K562 (cell line): ENCODE data around the gene ZSWIM8. TPM values are rescaled to one million over a fixed set of nuclear protein-coding genes. Genes with fewer than 3 reads are reported as not detected.

ENCODE experiments used
- ATAC-seq: fragments of 200-7000 bp; cut with Tn5 transposase; 3 replicates; pipeline ENCODE4 v1.9.1; 2020; ENCODE audit warnings: moderate library complexity
- BruUV-seq: library from RNA; stranded (reverse); fragments of 400-500 nt; replicated peaks from 2 replicates; lab custom pipeline; 2021; lab: Mats Ljungman, UMichigan
- CTCF ChIA-PET: fragments of 300-600 bp; formaldehyde crosslinking; extraction: SDS; loops from one replicate; lab custom pipeline; 2021; ENCODE audit warnings: low intra/inter-chr PET ratio; lab: Yijun Ruan, JAX
- POLR2A ChIA-PET: fragments of 300-600, 350-650 bp; sonication (Branson Sonifier 250); formaldehyde crosslinking; extraction: SDS; loops from one replicate; lab custom pipeline; 2021; ENCODE audit warnings: antibody characterized with exemption, inconsistent platforms; lab: Yijun Ruan, JAX
- DNase-seq, 4 experiments: peaks; one replicate each; pipeline versions ENCODE4 v3.0.0 to v3.0.0-alpha.2; 2011 to 2018; ENCODE audit warnings: low spot score in 3 of 4, mixed read lengths in 3 of 4; ENCODE audit errors: extremely low read depth in 1 of 4
- FAIRE-seq: peaks from 2 replicates; lab custom pipeline; 2011; peaks lifted over from hg19 to GRCh38; lab: Jason Lieb, UNC
- H2AFZ ChIP-seq: 2 replicates; pipeline ENCODE4 v1.6.0; 2011; ENCODE audit warnings: low read depth, low read length, control low read depth, inconsistent platforms
- H3K27ac ChIP-seq: fragments of 200-600 bp; 3 replicates; pipeline ENCODE4 v1.8.0; 2011; ENCODE audit warnings: low read depth, mild to moderate bottlenecking, control low read depth, inconsistent platforms, low read length, moderate library complexity, mixed read lengths; ENCODE audit errors: extremely low read depth
- H3K27me3 ChIP-seq, 2 experiments: fragments of 300-600 bp in 1 of 2; 2 replicates in 1 of 2; 3 replicates in 1 of 2; pipeline versions ENCODE4 v1.6.0 to v1.8.0; 2011; ENCODE audit warnings: inconsistent platforms in 2 of 2, low read length in 2 of 2, mild to moderate bottlenecking in 1 of 2, mixed read lengths in 1 of 2, moderate library complexity in 1 of 2; ENCODE audit not compliant: control insufficient read depth in 2 of 2, insufficient read depth in 2 of 2
- H3K36me3 ChIP-seq: fragments of 300-600 bp; 3 replicates; pipeline ENCODE4 v1.8.0; 2011; ENCODE audit warnings: mild to moderate bottlenecking, low read length, inconsistent platforms; ENCODE audit not compliant: control insufficient read depth, insufficient read depth
- H3K4me1 ChIP-seq, 2 experiments: fragments of 200-600 bp in 1 of 2; replicated peaks in 1 of 2; 2 replicates in 1 of 2; 3 replicates in 1 of 2; pipeline versions ENCODE4 v1.5.1 to v1.8.0; 2011; ENCODE audit warnings: inconsistent platforms in 2 of 2, low read length in 2 of 2, mild to moderate bottlenecking in 1 of 2, mixed read lengths in 1 of 2, moderate library complexity in 1 of 2; ENCODE audit not compliant: control insufficient read depth in 2 of 2, insufficient read depth in 2 of 2
- H3K4me2 ChIP-seq: 2 replicates; pipeline ENCODE4 v1.6.1; 2011; ENCODE audit warnings: low read length, control low read depth, inconsistent platforms, mixed read lengths; ENCODE audit not compliant: insufficient read depth
- H3K4me3 ChIP-seq: fragments of 200-600 bp; sonication (generic), shearing (Covaris generic); 2 replicates; pipeline ENCODE4 v1.5.1; 2016; ENCODE audit warnings: control low read depth, inconsistent platforms
- H3K79me2 ChIP-seq: fragments of 200-600 bp; 3 replicates; pipeline ENCODE4 v1.8.0; 2011; ENCODE audit warnings: low read length, inconsistent platforms; ENCODE audit not compliant: control insufficient read depth, insufficient read depth
- H3K9ac ChIP-seq, 2 experiments: 2 replicates each; pipeline versions ENCODE4 v1.6.0 to v1.6.1; 2011; ENCODE audit warnings: low read depth in 2 of 2, low read length in 2 of 2, control low read depth in 1 of 2, inconsistent platforms in 1 of 2, mild to moderate bottlenecking in 1 of 2, mixed read lengths in 1 of 2; ENCODE audit not compliant: insufficient read depth in 1 of 2
- H3K9me1 ChIP-seq: one replicate; pipeline ENCODE4 v1.6.0; 2011; ENCODE audit warnings: inconsistent platforms, mild to moderate bottlenecking, low read length, moderate library complexity; ENCODE audit not compliant: control insufficient read depth, insufficient read depth
- H3K9me3 ChIP-seq: replicated peaks from 2 replicates; pipeline ENCODE4 v1.5.1; 2011; ENCODE audit warnings: low read depth, low read length, inconsistent platforms; ENCODE audit not compliant: control insufficient read depth, insufficient read depth
- H4K20me1 ChIP-seq: replicated peaks from 2 replicates; pipeline ENCODE4 v1.6.1; 2011; ENCODE audit warnings: low read length, inconsistent platforms, mixed read lengths; ENCODE audit not compliant: control insufficient read depth, insufficient read depth
- EP400 ChIP-seq: fragments of 450-650 bp; IDR thresholded peaks from 2 replicates; pipeline ENCODE4 v1.6.1; 2017; ENCODE audit warnings: antibody characterized with exemption, mild to moderate bottlenecking, moderate library complexity
- HNRNPL ChIP-seq: fragments of 200-400 bp; formaldehyde crosslinking; IDR thresholded peaks from 2 replicates; pipeline ENCODE4 v1.6.1; 2017; ENCODE audit warnings: low read depth, mild to moderate bottlenecking, low read length
- KDM2B ChIP-seq: fragments of 250-450 bp; sonication (Bioruptor Pico); IDR thresholded peaks from 2 replicates; pipeline ENCODE4 v1.8.0; 2021; ENCODE audit warnings: mild to moderate bottlenecking, moderate library complexity
- KLF10 ChIP-seq: fragments of 250-450 bp; sonication (Bioruptor Pico); IDR thresholded peaks from 2 replicates; pipeline ENCODE4 v1.6.1; 2021; ENCODE audit warnings: matching md5 sums
- MAZ ChIP-seq, 2 experiments: fragments of 450-650 bp in 1 of 2; sonication (generic) in 1 of 2; formaldehyde crosslinking; IDR thresholded peaks in 1 of 2; conservative IDR thresholded peaks in 1 of 2; 2 replicates each; pipeline versions ENCODE4 v1.4.0 to v1.5.0; 2020; ENCODE audit warnings: mild to moderate bottlenecking in 1 of 2, missing genetic modification reagents in 1 of 2
- MYC ChIP-seq, 2 experiments: fragments of 250-450 bp in 1 of 2; sonication (Bioruptor Pico) in 1 of 2; IDR thresholded peaks; 2 replicates each; pipeline versions ENCODE4 v1.5.1 to v1.6.1; 2012 to 2021; ENCODE audit warnings: low read depth in 2 of 2, borderline replicate concordance in 1 of 2, improper control_type of control experiment in 1 of 2, low read length in 1 of 2, mild to moderate bottlenecking in 1 of 2, moderate library complexity in 1 of 2
- NCOA2 ChIP-seq, 2 experiments: fragments of 450-650 bp; IDR thresholded peaks; 2 replicates each; pipeline ENCODE4 v1.6.1; 2018; ENCODE audit warnings: mild to moderate bottlenecking in 2 of 2, moderate library complexity in 1 of 2; ENCODE audit not compliant: partially characterized antibody in 2 of 2
- NFIC ChIP-seq: fragments of 450-650 bp; IDR thresholded peaks from 2 replicates; pipeline ENCODE4 v1.6.1; 2017; ENCODE audit warnings: mild to moderate bottlenecking, inconsistent platforms
- POLR2G ChIP-seq: fragments of 200-400 bp; formaldehyde crosslinking; IDR thresholded peaks from 2 replicates; pipeline ENCODE4 v1.6.1; 2017; ENCODE audit warnings: low read depth, mild to moderate bottlenecking, antibody characterized with exemption, low read length, moderate library complexity
- RBFOX2 ChIP-seq: fragments of 200-400 bp; formaldehyde crosslinking; IDR thresholded peaks from 2 replicates; pipeline ENCODE4 v1.6.1; 2017; ENCODE audit warnings: low read depth, mild to moderate bottlenecking, low read length, moderate library complexity
- SIN3A ChIP-seq, 2 experiments: fragments of 150-350 bp in 1 of 2; IDR thresholded peaks; 2 replicates each; pipeline ENCODE4 v1.6.1; 2011 to 2016; ENCODE audit warnings: borderline replicate concordance in 2 of 2, low read depth in 2 of 2, low read length in 2 of 2, mild to moderate bottlenecking in 2 of 2, moderate library complexity in 2 of 2; ENCODE audit not compliant: control insufficient read depth in 1 of 2
- STAT5B ChIP-seq: fragments of 250-450 bp; sonication (Bioruptor Pico); IDR thresholded peaks from 2 replicates; pipeline ENCODE4 v1.8.0; 2021; ENCODE audit warnings: mild to moderate bottlenecking, inconsistent platforms
- TEAD2 ChIP-seq: fragments of 450-650 bp; IDR thresholded peaks from 2 replicates; pipeline ENCODE4 v1.6.1; 2016; ENCODE audit warnings: missing genetic modification characterization, control low read depth, missing compliant biosample characterization
- ZKSCAN3 ChIP-seq: fragments of 250-450 bp; sonication (Bioruptor Pico); IDR thresholded peaks from 2 replicates; pipeline ENCODE4 v1.4.0; 2020
- ZZZ3 ChIP-seq: fragments of 450-650 bp; IDR thresholded peaks from 2 replicates; pipeline ENCODE4 v1.6.1; 2016; ENCODE audit warnings: antibody characterized with exemption, mild to moderate bottlenecking, moderate library complexity
- WGBS: fragments of 100-300 bp; shearing (Covaris generic); methylation state at CpG from one replicate; pipeline ENCODE4 v1.1.6; 2016; ENCODE audit warnings: low coverage, mixed read lengths; ENCODE audit not compliant: insufficient coverage; ENCODE audit errors: missing lambda C conversion rate; 5-methylcytosine and 5-hydroxymethylcytosine counted together
- in situ Hi-C: fragments of 300-500 bp; cut with MboI; formaldehyde crosslinking; loops from 4 replicates; pipeline ENCODE4 v1.15.0; 2018; ENCODE audit warnings: inconsistent platforms, mixed read lengths
- intact Hi-C: fragments of 100-400 bp; cut with micrococcal nuclease; formaldehyde crosslinking; loops from 2 replicates; pipeline ENCODE4 v1.14.2; 2022
- polyA plus RNA-seq, 8 experiments: library from polyadenylated mRNA; depleted of rRNA in 4 of 8; stranded (reverse) in 5 of 8; unstranded in 3 of 8; fragments of >200 nt; fragmentation: Nextera tagmentation in 2 of 8; fragmentation: Illumina TruSeq in 1 of 8; extraction: Ambion mirVana in 2 of 8; extraction: Trizol in 1 of 8; gene quantifications; 2 replicates each; pipeline versions ENCODE4 v1.2.1 to v1.2.3, GENCODE V29; 2011 to 2014; ENCODE audit warnings: inconsistent platforms in 1 of 8, missing spikeins in 1 of 8
- total RNA-seq, 7 experiments: library from RNA; depleted of rRNA in 6 of 7; stranded (reverse); fragments of >200 nt in 6 of 7; fragmentation: Illumina TruSeq in 2 of 7; extraction: Trizol in 2 of 7; gene quantifications; 2 replicates each; pipeline versions ENCODE4 v1.2.1 to v1.2.3, GENCODE V29; 2011 to 2021; ENCODE audit warnings: low replicate concordance in 1 of 7
- TF ChIP-seq, protein P1 (sequence below): fragments of 250-450 bp; sonication (Bioruptor Pico); IDR thresholded peaks from 2 replicates; pipeline ENCODE4 v1.5.0; 2021; ENCODE audit warnings: mild to moderate bottlenecking, moderate library complexity

ZSWIM8 gene
- total and polyA plus RNA-seq, 9 of the 15 experiments (the other 6 are each of a cell fraction or from before 2014, with no cell fraction given) = 5.6 to 47.8 (median 26.7) TPM

GRCh38 chr10:73808021-73808815, 22.8 kb downstream of the ZSWIM8 start:
- in situ Hi-C loops = no loop called here
- POLR2A ChIA-PET = interaction anchor here (1.0 to 3.6 kb wide), 8 partner anchors 8 to 66 kb away, joined by 3 to 50 read pairs (median 4); partner anchors contain the start of gene CHCHD1
- DNase-seq = no peak
- intact Hi-C loops = no loop called here
- H3K36me3 ChIP-seq = peaks cover 56% of the 10 kb centered on the region
- no peak for FAIRE-seq
- no TSS peak for BruUV-seq
- peaks cover 23 to 43% of the 10 kb centered on the region in 2 experiments for H3K4me1 ChIP-seq
- no peaks in the 10 kb centered on the region for H3K9me3 ChIP-seq
- no peak overlapping the region for H3K27ac ChIP-seq
- H3K27me3 ChIP-seq = no peaks in the 10 kb centered on the region
- peaks cover 5% of the 10 kb centered on the region; the same call in 1 of the 2 replicates for H4K20me1 ChIP-seq
- TF ChIP-seq KDM2B (CRISPR knock-in tag) (no peak), TEAD2 (tag) (no peak), ZKSCAN3 (CRISPR knock-in tag) (no peak), MAZ (CRISPR knock-in tag; conservative IDR thresholded peaks at IDR 0.05 in 1 of 2, IDR thresholded peaks at IDR 0.05 in 1 of 2) (no peak), EP400 (no peak), RBFOX2 (peak; percentile 52; the same call in 1 of the 2 replicates), MYC (IDR thresholded peaks at IDR 0.05; ENCODE audit: low read depth, low read length) (no peak), MYC (CRISPR knock-in tag; IDR thresholded peaks at IDR 0.05; ENCODE audit: borderline replicate concordance, low read depth) (no peak), KLF10 (CRISPR knock-in tag) (no peak), STAT5B (CRISPR knock-in tag) (no peak), NFIC (no peak), ZZZ3 (no peak), POLR2G (peak; percentile 30; the same call in 1 of the 2 replicates), HNRNPL (no peak), SIN3A (IDR thresholded peaks at IDR 0.05; ENCODE audit: borderline replicate concordance in 2 of 2, control insufficient read depth in 1 of 2, low read depth in 2 of 2, low read length in 2 of 2) (no peak), NCOA2 (IDR thresholded peaks at IDR 0.05; ENCODE audit: partially characterized antibody in 2 of 2) (no peak)
- TF ChIP-seq, protein P1, sequence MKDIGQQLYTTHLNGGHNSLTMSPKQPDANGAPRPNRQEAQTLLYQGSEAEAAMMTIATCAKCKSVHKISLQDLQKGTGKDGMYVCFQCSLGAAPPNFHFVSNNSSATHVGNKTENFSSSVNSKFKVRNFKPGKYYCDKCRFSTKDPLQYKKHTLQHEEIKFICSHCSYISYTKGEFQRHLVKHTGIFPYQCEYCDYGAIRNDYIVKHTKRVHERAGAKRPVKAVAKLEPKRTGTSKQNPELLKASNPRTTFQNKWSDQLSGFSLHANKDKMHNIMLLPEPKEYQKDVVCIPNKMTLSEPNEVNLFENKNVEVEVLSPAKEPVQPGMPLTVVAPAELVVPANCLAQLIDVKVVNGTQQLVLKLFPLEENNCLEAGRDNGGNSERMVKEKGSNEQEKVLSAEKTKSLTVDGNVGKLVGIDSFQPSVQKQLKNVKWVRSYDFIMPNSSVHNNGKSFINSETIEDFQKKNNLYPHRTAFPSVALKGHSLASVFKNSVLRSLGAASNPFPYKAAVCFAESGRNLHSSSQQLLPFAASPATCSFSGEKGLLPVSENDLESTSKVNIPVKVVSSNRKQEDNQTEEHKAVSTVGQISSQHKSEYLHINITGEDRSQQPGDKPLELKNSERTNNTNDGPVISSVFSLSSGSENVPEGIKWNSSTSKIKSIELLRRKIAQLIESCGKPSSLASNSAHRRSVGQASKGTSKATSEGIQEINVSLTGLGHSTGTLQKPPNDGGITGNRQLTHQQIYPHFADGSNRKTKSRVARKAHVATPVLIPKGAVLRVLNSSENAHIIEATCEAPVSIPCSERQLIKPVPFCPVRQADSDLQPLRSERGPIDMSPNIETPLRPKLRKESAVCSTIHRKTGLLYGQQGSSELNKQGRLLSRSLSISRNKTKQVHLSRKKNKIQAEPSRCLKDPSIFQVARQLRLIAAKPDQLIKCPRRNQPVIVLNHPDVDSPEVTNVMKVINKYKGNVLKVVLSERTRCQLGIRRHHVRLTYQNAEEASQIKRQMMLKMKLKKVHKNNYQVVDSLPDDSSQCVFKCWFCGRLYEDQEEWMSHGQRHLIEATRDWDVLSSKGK (CRISPR knock-in tag) = no peak
- 89% methylated on average over 16 of the region's 16 CpGs for WGBS
- peak overlapping the region in 1 of 2 experiments; percentile 70; a peak in 2 of 4 replicates for H3K9ac ChIP-seq
- H3K4me2 ChIP-seq = no peak overlapping the region
- no peak overlapping the region for H2AFZ ChIP-seq
- no peak for ATAC-seq
- CTCF ChIA-PET = interaction anchor here (0.6 kb wide), 1 partner anchor 260 kb away, joined by 3 read pairs; no protein-coding TSS in a partner anchor
- no peaks in the 10 kb centered on the region for H3K9me1 ChIP-seq
- H3K4me3 ChIP-seq = no peak overlapping the region
- peaks cover 13% of the 10 kb centered on the region for H3K79me2 ChIP-seq
